Hepatocyte (in vitro differentiated cells): Measurements from ENCODE around the gene PPA2. TPM values are rescaled to one million over a fixed set of nuclear protein-coding genes. Genes with fewer than 3 reads are reported as not detected.

Experiments
- DNase-seq: peaks from one replicate; pipeline ENCODE4 v3.0.0-alpha.2; 2016; ENCODE audit warnings: low spot score
- H2AFZ ChIP-seq: fragments of 200-600 bp; sonication (generic); 2 replicates; pipeline ENCODE4 v1.6.0; 2016; ENCODE audit warnings: antibody characterized with exemption, mild to moderate bottlenecking
- H3K27ac ChIP-seq: fragments of 200-600 bp; sonication (generic); 2 replicates; pipeline ENCODE4 v1.5.1; 2016; ENCODE audit warnings: mild to moderate bottlenecking
- H3K27me3 ChIP-seq: fragments of 200-600 bp; sonication (generic); 2 replicates; pipeline ENCODE4 v1.6.1; 2016
- H3K36me3 ChIP-seq: fragments of 200-600 bp; sonication (generic); replicated peaks from 2 replicates; pipeline ENCODE4 v1.5.1; 2016; ENCODE audit warnings: low read depth; ENCODE audit not compliant: insufficient read depth
- H3K4me1 ChIP-seq: fragments of 200-600 bp; sonication (generic); 2 replicates; pipeline ENCODE4 v1.5.1; 2016; ENCODE audit warnings: mild to moderate bottlenecking, moderate library complexity; ENCODE audit not compliant: insufficient read depth
- H3K4me2 ChIP-seq: fragments of 200-600 bp; sonication (generic); 2 replicates; pipeline ENCODE4 v1.6.0; 2016
- H3K4me3 ChIP-seq: fragments of 200-600 bp; sonication (generic); 2 replicates; pipeline ENCODE4 v1.5.1; 2016; ENCODE audit warnings: mild to moderate bottlenecking
- H3K79me2 ChIP-seq: fragments of 200-600 bp; sonication (generic); 2 replicates; pipeline ENCODE4 v1.6.0; 2017; ENCODE audit warnings: mild to moderate bottlenecking
- H3K9me2 ChIP-seq: fragments of 200-600 bp; sonication (generic); replicated peaks from 2 replicates; pipeline ENCODE4 v1.6.0; 2017; ENCODE audit warnings: mild to moderate bottlenecking; ENCODE audit not compliant: insufficient read depth
- H3K9me3 ChIP-seq: fragments of 200-600 bp; sonication (generic); 2 replicates; pipeline ENCODE4 v1.5.1; 2016; ENCODE audit warnings: low read depth, mild to moderate bottlenecking
- H4K20me1 ChIP-seq: fragments of 200-600 bp; sonication (generic); 2 replicates; pipeline ENCODE4 v1.6.0; 2016; ENCODE audit warnings: mild to moderate bottlenecking; ENCODE audit not compliant: insufficient read depth, poor library complexity, severe bottlenecking
- CTCF ChIP-seq: fragments of 200-600 bp; sonication (generic); IDR thresholded peaks from 2 replicates; pipeline ENCODE4 v1.5.1; 2016; ENCODE audit warnings: antibody characterized with exemption, mild to moderate bottlenecking; ENCODE audit not compliant: poor library complexity
- EZH2 ChIP-seq: fragments of 200-600 bp; sonication (generic); IDR thresholded peaks from 2 replicates; pipeline ENCODE4 v1.6.1; 2016; ENCODE audit warnings: antibody characterized with exemption, mild to moderate bottlenecking, borderline replicate concordance
- EZH2phosphoT487 ChIP-seq: fragments of 200-600 bp; sonication (generic); IDR thresholded peaks from one replicate; pipeline ENCODE4 v1.6.1; 2018; ENCODE audit warnings: antibody characterized with exemption, mild to moderate bottlenecking, low read depth, moderate library complexity; ENCODE audit not compliant: unreplicated experiment, severe bottlenecking
- WGBS: methylation state at CpG from one replicate; pipeline ENCODE4 v1.1.6; 2016; ENCODE audit warnings: low lambda C conversion rate; ENCODE audit errors: missing lambda C conversion rate; 5-methylcytosine and 5-hydroxymethylcytosine counted together
- polyA plus RNA-seq: library from polyadenylated mRNA; unstranded; fragments of >200 nt; fragmentation: Nextera tagmentation; extraction: Ambion mirVana; gene quantifications from 2 replicates; pipeline ENCODE4 v1.2.1, GENCODE V29; 2016
- small RNA-seq: library from RNA; depleted of rRNA; stranded (forward); fragments of <200 nt; gene quantifications from one replicate; pipeline ENCODE3, GENCODE V24; 2014
- total RNA-seq: library from RNA; depleted of rRNA; stranded (reverse); fragments of >200 nt; gene quantifications from 2 replicates; pipeline ENCODE4 v1.2.3, GENCODE V29; 2014

PPA2 gene
- total and polyA plus RNA-seq, 2 experiments from 2014 or later: 102 to 122 TPM

GRCh38 chr4:105329081-105329480 is 144.8 kb downstream of the PPA2 start:
- Histone ChIP-seq H2AFZ (no peak overlapping the region), H3K9me3 (no peaks in the 10 kb centered on the region), H3K4me3 (no peak overlapping the region), H3K79me2 (no peaks in the 10 kb centered on the region), H3K9me2 (no peaks in the 10 kb centered on the region), H3K27me3 (no peaks in the 10 kb centered on the region), H4K20me1 (no peaks in the 10 kb centered on the region), H3K4me2 (no peak overlapping the region), H3K36me3 (no peaks in the 10 kb centered on the region), H3K27ac (no peak overlapping the region), H3K4me1 (no peaks in the 10 kb centered on the region)
- WGBS: 100% methylated on average over 1 of the region's 1 CpG
- DNase-seq: no peak
- TF ChIP-seq EZH2phosphoT487 (no peak), CTCF (no peak), EZH2 (no peak)

- Histone ChIP-seq H3K79me2 (no peaks in the 10 kb centered on the region), H3K4me1 (no peaks in the 10 kb centered on the region), H3K9me3 (no peaks in the 10 kb centered on the region), H3K27me3 (no peaks in the 10 kb centered on the region), H3K9me2 (no peaks in the 10 kb centered on the region), H4K20me1 (no peaks in the 10 kb centered on the region), H3K27ac (no peak overlapping the region), H3K4me2 (no peak overlapping the region), H3K4me3 (no peak overlapping the region), H3K36me3 (no peaks in the 10 kb centered on the region), H2AFZ (no peak overlapping the region)
- TF ChIP-seq EZH2phosphoT487 (no peak), CTCF (no peak), EZH2 (no peak)
- no peak for DNase-seq
Measured at GRCh38 chr4:105327956-105328355, 145.9 kb downstream of the PPA2 start.

GRCh38 chr4:105327222-105327621 is 146.6 kb downstream of the PPA2 start:
- no peaks in the 10 kb centered on the region for H3K9me2 ChIP-seq
- no peaks in the 10 kb centered on the region for H3K4me1 ChIP-seq
- no peak overlapping the region for H3K27ac ChIP-seq
- H3K79me2 ChIP-seq: no peaks in the 10 kb centered on the region
- H2AFZ ChIP-seq: no peak overlapping the region
- no peak for DNase-seq
- H3K27me3 ChIP-seq: no peaks in the 10 kb centered on the region
- 93% methylated on average over 2 of the region's 2 CpGs for WGBS
- no peak overlapping the region for H3K4me3 ChIP-seq
- H3K36me3 ChIP-seq: no peaks in the 10 kb centered on the region
- TF ChIP-seq EZH2phosphoT487 (no peak), CTCF (no peak), EZH2 (no peak)
- H3K4me2 ChIP-seq: no peak overlapping the region
- no peaks in the 10 kb centered on the region for H3K9me3 ChIP-seq
- no peaks in the 10 kb centered on the region for H4K20me1 ChIP-seq

Small RNA genes lying within 50 kb of the gene (small RNA-seq; reads per million reads assigned to genes)
- gene RNU6-553P: not detected

Other genes with a start within 250 kb of the PPA2 start
- gene ARHGEF38, start 78.6 kb upstream of the PPA2 start, total RNA-seq: 3.7 and 4.0 TPM in 2 replicates
- 1.6 and 2.0 TPM in 2 replicates for gene ARHGEF38, start 78.6 kb upstream of the PPA2 start, polyA plus RNA-seq
- 17.3 and 25.2 TPM in 2 replicates for gene INTS12, start 234.6 kb upstream of the PPA2 start, total RNA-seq
- 20.8 and 25.6 TPM in 2 replicates for gene INTS12, start 234.6 kb upstream of the PPA2 start, polyA plus RNA-seq
- gene GSTCD, start 234.7 kb upstream of the PPA2 start, total RNA-seq: 19.1 and 21.9 TPM in 2 replicates
- 2.8 and 4.8 TPM in 2 replicates for gene GSTCD, start 234.7 kb upstream of the PPA2 start, polyA plus RNA-seq